ENCODE measurements around the gene BDH1. TPM values are rescaled to one million over a fixed set of nuclear protein-coding genes. Genes with fewer than 3 reads are reported as not detected.

The BDH1 gene
- total RNA-seq, 1 experiment from 2014 or later, result 38.6 TPM

DNA sequence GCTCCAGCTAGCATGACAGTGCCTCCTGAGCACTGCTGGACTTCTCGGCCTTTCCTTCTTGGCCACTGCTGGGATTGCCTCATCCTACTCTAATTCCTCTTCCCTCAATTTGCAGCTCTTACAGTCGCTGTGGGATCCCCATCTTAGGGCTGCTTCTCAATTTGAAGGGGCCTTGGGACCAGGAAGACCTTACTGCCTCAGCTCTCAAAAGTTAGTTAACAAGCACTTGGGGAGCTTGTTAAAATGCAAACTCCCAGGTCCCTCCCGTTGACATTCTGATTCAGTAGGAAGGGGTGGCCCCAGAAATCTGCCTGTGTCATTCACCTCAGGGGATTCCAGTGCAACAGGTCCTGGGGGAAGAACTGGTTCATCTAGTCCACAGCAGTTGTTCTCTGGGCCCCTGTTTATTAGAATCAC lies 14.8 kb downstream of the BDH1 start:
- BruUV-seq (replicated peaks), result no TSS peak
- ChIA-PET POLR2A (interaction anchor here (0.6 kb wide), 1 partner anchor 1935 kb away, joined by 3 read pairs; no protein-coding TSS in a partner anchor), CTCF (interaction anchor here (0.6 to 1.5 kb wide), 3 partner anchors 10 to 70 kb away, joined by 3 to 5 read pairs (median 3); no protein-coding TSS in a partner anchor)
- H3K4me3 Mint-ChIP-seq (ENCODE audit: unreplicated experiment), result no peak overlapping the region
- H3K36me3 Mint-ChIP-seq (ENCODE audit: insufficient read depth, unreplicated experiment), result peaks cover 28% of the 10 kb centered on the region
- intact Hi-C loops (cut with micrococcal nuclease), result no loop called here
- TF ChIP-seq, protein P1, sequence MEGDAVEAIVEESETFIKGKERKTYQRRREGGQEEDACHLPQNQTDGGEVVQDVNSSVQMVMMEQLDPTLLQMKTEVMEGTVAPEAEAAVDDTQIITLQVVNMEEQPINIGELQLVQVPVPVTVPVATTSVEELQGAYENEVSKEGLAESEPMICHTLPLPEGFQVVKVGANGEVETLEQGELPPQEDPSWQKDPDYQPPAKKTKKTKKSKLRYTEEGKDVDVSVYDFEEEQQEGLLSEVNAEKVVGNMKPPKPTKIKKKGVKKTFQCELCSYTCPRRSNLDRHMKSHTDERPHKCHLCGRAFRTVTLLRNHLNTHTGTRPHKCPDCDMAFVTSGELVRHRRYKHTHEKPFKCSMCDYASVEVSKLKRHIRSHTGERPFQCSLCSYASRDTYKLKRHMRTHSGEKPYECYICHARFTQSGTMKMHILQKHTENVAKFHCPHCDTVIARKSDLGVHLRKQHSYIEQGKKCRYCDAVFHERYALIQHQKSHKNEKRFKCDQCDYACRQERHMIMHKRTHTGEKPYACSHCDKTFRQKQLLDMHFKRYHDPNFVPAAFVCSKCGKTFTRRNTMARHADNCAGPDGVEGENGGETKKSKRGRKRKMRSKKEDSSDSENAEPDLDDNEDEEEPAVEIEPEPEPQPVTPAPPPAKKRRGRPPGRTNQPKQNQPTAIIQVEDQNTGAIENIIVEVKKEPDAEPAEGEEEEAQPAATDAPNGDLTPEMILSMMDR (IDR thresholded peaks at IDR 0.05; ENCODE audit: unreplicated experiment), result no peak
- no peak overlapping the region for H3K27ac Mint-ChIP-seq (ENCODE audit: low read depth, unreplicated experiment)
- no peak for DNase-seq (ENCODE audit: unreplicated experiment)
- no peaks in the 10 kb centered on the region for H3K9me3 Mint-ChIP-seq (ENCODE audit: unreplicated experiment)
- H3K27me3 Mint-ChIP-seq (ENCODE audit: insufficient read depth, unreplicated experiment), result no peaks in the 10 kb centered on the region
- no peaks in the 10 kb centered on the region for H3K4me1 Mint-ChIP-seq (ENCODE audit: insufficient read depth, unreplicated experiment)

DNA sequence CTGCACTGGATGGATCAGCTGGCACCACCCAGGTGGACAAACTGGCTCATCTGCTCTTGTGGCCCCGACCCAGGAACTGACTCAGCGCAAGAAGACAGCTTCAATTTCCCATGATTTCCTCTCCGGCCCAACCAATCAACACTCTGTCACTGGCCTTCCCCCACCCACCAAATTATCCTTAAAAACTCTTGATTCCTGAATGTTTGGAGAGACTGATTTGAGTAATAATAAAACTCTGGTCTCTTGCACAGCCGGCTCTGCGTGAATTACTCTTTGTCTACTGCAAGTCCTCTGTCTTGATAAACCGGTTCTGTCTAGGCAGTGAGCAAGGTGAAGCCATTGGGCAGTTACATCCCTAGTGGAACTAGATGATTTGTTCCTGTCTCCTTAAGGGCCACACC lies 16.1 kb downstream of the BDH1 start:
- no peak for DNase-seq (ENCODE audit: unreplicated experiment)

DNA sequence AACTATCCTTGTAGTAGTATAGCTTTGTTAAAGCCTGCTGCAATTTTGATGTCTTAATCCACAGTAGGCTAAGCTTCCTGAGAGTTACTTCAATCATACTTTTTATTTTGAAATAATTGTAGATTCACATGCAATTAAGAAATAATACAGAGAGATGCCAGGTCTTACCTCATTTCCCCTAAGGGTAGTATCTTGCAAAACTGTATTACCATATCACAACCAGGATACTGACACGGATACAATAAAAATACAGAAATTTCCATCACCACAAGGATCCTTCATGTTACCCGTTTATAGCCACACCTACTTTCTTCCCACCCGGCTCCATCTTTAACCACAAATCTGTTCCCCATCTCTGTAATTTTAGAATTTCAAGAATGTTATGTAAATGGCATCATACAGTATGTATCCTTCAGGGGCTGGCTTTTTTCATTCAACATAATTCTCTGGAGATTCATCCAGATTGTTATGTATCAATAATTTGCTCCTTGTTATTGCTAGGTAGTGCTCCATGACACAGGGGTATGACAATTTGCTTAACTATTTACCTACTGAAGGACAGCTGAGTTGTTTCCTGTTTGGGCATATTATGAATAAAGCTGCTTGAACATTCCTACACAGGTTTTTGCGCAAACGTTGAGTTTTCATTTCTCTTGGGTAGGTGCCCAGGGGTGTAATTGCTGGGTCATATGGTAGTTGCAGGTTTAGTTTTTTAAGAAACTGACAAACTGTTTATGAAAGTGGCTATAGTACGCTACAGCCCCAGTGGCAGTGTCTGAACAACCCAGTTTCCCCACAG lies 21.6 kb downstream of the BDH1 start:
- DNase-seq (ENCODE audit: unreplicated experiment), result peak; percentile 88
- intact Hi-C loops (cut with micrococcal nuclease), result loop anchor here (1.0 kb wide), 1 partner anchor 20 kb away; no protein-coding TSS in a partner anchor
- peaks cover 19% of the 10 kb centered on the region for H3K4me1 Mint-ChIP-seq (ENCODE audit: insufficient read depth, unreplicated experiment)
- ChIA-PET CTCF (interaction anchor here (0.6 to 1.0 kb wide), 5 partner anchors 11 to 408 kb away, joined by 3 to 4 read pairs (median 3); no protein-coding TSS in a partner anchor), POLR2A (interaction anchor here (0.8 to 4.3 kb wide), 7 partner anchors 10 to 277 kb away, joined by 3 to 34 read pairs (median 3); partner anchors contain the start of gene BDH1)
- H3K9me3 Mint-ChIP-seq (ENCODE audit: unreplicated experiment), result no peaks in the 10 kb centered on the region
- TF ChIP-seq, protein P1 (IDR thresholded peaks at IDR 0.05; ENCODE audit: unreplicated experiment), result no peak
- peak overlapping the region; percentile 61 for H3K4me3 Mint-ChIP-seq (ENCODE audit: unreplicated experiment)
- TSS peak; percentile 47 for BruUV-seq (replicated peaks)
- no peaks in the 10 kb centered on the region for H3K27me3 Mint-ChIP-seq (ENCODE audit: insufficient read depth, unreplicated experiment)
- H3K27ac Mint-ChIP-seq (ENCODE audit: low read depth, unreplicated experiment), result peak overlapping the region; percentile 84
- H3K36me3 Mint-ChIP-seq (ENCODE audit: insufficient read depth, unreplicated experiment), result peaks cover 20% of the 10 kb centered on the region

More for the DNA sequence above, 16.1 kb downstream of the BDH1 start:
- Mint-ChIP-seq H3K27me3 (ENCODE audit: insufficient read depth, unreplicated experiment) (no peaks in the 10 kb centered on the region), H3K4me1 (ENCODE audit: insufficient read depth, unreplicated experiment) (peaks cover 7% of the 10 kb centered on the region), H3K4me3 (ENCODE audit: unreplicated experiment) (no peak overlapping the region), H3K36me3 (ENCODE audit: insufficient read depth, unreplicated experiment) (peaks cover 19% of the 10 kb centered on the region), H3K9me3 (ENCODE audit: unreplicated experiment) (no peaks in the 10 kb centered on the region), H3K27ac (ENCODE audit: low read depth, unreplicated experiment) (no peak overlapping the region)
- TF ChIP-seq, protein P1 (IDR thresholded peaks at IDR 0.05; ENCODE audit: unreplicated experiment), result no peak
- ChIA-PET CTCF (interaction anchor here (0.6 kb wide), 1 partner anchor 72 kb away, joined by 3 read pairs; no protein-coding TSS in a partner anchor), POLR2A (interaction anchor here (0.6 kb wide), 1 partner anchor 23 kb away, joined by 3 read pairs; no protein-coding TSS in a partner anchor)
- intact Hi-C loops (cut with micrococcal nuclease), result no loop called here
- BruUV-seq (replicated peaks), result no TSS peak

DNA sequence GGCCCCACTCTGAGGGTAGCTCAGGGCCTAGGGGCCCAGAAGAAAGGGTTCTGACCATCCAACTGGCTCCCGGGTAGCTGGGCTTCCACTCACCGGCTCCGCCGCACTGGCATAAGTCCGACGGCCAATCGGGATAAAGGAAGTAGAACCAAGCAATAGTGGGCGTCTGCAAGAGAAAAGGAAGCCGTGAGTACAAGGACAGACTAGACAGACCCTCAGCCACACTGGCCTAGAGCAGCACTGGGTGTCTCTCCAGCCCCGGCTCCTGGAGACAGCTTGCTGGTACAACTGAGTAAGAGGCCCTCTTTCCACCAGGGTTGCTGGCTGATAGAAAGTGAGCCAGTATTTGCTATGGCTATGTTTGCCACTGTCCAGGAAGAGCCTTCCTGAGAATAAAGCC lies 22.4 kb downstream of the BDH1 start:
- no peak for DNase-seq (ENCODE audit: unreplicated experiment)
- peaks cover 19% of the 10 kb centered on the region for H3K4me1 Mint-ChIP-seq (ENCODE audit: insufficient read depth, unreplicated experiment)
- BruUV-seq (replicated peaks), result TSS peak; percentile 49
- peak overlapping the region; percentile 61 for H3K4me3 Mint-ChIP-seq (ENCODE audit: unreplicated experiment)
- H3K27ac Mint-ChIP-seq (ENCODE audit: low read depth, unreplicated experiment), result peak overlapping the region; percentile 84
- H3K9me3 Mint-ChIP-seq (ENCODE audit: unreplicated experiment), result no peaks in the 10 kb centered on the region
- no peaks in the 10 kb centered on the region for H3K27me3 Mint-ChIP-seq (ENCODE audit: insufficient read depth, unreplicated experiment)
- intact Hi-C loops (cut with micrococcal nuclease), result no loop called here
- ChIA-PET CTCF (interaction anchor here (0.8 to 1.0 kb wide), 4 partner anchors 11 to 23 kb away, joined by 3 to 4 read pairs (median 3); no protein-coding TSS in a partner anchor), POLR2A (interaction anchor here (0.7 to 4.3 kb wide), 8 partner anchors 9 to 277 kb away, joined by 3 to 34 read pairs (median 3); partner anchors contain the start of gene BDH1)
- TF ChIP-seq, protein P1 (IDR thresholded peaks at IDR 0.05; ENCODE audit: unreplicated experiment), result no peak
- peaks cover 17% of the 10 kb centered on the region for H3K36me3 Mint-ChIP-seq (ENCODE audit: insufficient read depth, unreplicated experiment)
